DND-41 (cell line): ENCODE data around the gene HECTD4.

Experiments
- ATAC-seq: fragments of 200-7000 bp; cut with Tn5 transposase; 3 replicates; pipeline ENCODE4 v1.9.1; 2021; ENCODE audit warnings: low read depth; ENCODE audit not compliant: insufficient read depth
- DNase-seq: peaks from one replicate; pipeline ENCODE4 v3.0.0-alpha.2; 2020
- H2AFZ ChIP-seq: 2 replicates; pipeline ENCODE4 v1.6.0; 2012; ENCODE audit warnings: low read depth, low read length
- H3K27ac ChIP-seq: 2 replicates; pipeline ENCODE4 v1.5.1; 2012; ENCODE audit warnings: low read length, inconsistent platforms
- H3K27me3 ChIP-seq: fragments of 200-600 bp; sonication (generic); 2 replicates; pipeline ENCODE4 v1.6.0; 2012; ENCODE audit warnings: low read length, mild to moderate bottlenecking, inconsistent platforms; ENCODE audit not compliant: insufficient read depth, poor library complexity
- H3K36me3 ChIP-seq: 2 replicates; pipeline ENCODE4 v1.5.1; 2012; ENCODE audit warnings: low read length, inconsistent platforms; ENCODE audit not compliant: insufficient read depth
- H3K4me1 ChIP-seq: 2 replicates; pipeline ENCODE4 v1.5.1; 2012; ENCODE audit warnings: mild to moderate bottlenecking, low read length; ENCODE audit not compliant: insufficient read depth
- H3K4me2 ChIP-seq: 2 replicates; pipeline ENCODE4 v1.6.0; 2012; ENCODE audit warnings: mild to moderate bottlenecking, moderate library complexity, low read length, inconsistent platforms; ENCODE audit not compliant: insufficient read depth
- H3K4me3 ChIP-seq, 2 experiments: fragments of 200-600 bp in 1 of 2; shearing (Covaris generic) in 1 of 2; 2 replicates each; pipeline ENCODE4 v1.5.1; 2012 to 2016; ENCODE audit warnings: inconsistent platforms in 2 of 2, low read length in 2 of 2, mild to moderate bottlenecking in 2 of 2, low read depth in 1 of 2, moderate library complexity in 1 of 2
- H3K79me2 ChIP-seq: 2 replicates; pipeline ENCODE4 v1.6.0; 2012; ENCODE audit warnings: low read length, inconsistent platforms; ENCODE audit not compliant: insufficient read depth
- H3K9ac ChIP-seq: 2 replicates; pipeline ENCODE4 v1.6.0; 2012; ENCODE audit warnings: low read depth, mild to moderate bottlenecking, inconsistent platforms, low read length, moderate library complexity
- H3K9me3 ChIP-seq: 2 replicates; pipeline ENCODE4 v1.5.1; 2012; ENCODE audit warnings: low read length, moderate library complexity, mild to moderate bottlenecking, inconsistent platforms; ENCODE audit not compliant: insufficient read depth, severe bottlenecking
- H4K20me1 ChIP-seq: 2 replicates; pipeline ENCODE4 v1.6.0; 2012; ENCODE audit warnings: low read length; ENCODE audit not compliant: insufficient read depth
- CTCF ChIP-seq: IDR thresholded peaks from 2 replicates; pipeline ENCODE4 v1.5.1; 2012; ENCODE audit warnings: borderline replicate concordance, low read length, moderate library complexity, mild to moderate bottlenecking; ENCODE audit not compliant: poor library complexity, severe bottlenecking; ENCODE audit errors: extremely low read depth
- EZH2 ChIP-seq: IDR thresholded peaks from 3 replicates; pipeline ENCODE4 v1.6.1; 2012; ENCODE audit warnings: borderline replicate concordance, low read depth, mild to moderate bottlenecking, moderate library complexity, low read length, inconsistent platforms; ENCODE audit not compliant: severe bottlenecking

The HECTD4 gene

GRCh38 chr12:112243255-112244110, 138.7 kb downstream of the HECTD4 start:
- H3K9me3 ChIP-seq = no peaks in the 10 kb centered on the region
- no peaks in the 10 kb centered on the region for H3K79me2 ChIP-seq
- TF ChIP-seq CTCF (no peak), EZH2 (no peak)
- no peaks in the 10 kb centered on the region for H3K27me3 ChIP-seq
- no peak overlapping the region for H3K27ac ChIP-seq
- no peak for DNase-seq
- no peak overlapping the region for H3K4me3 ChIP-seq
- H4K20me1 ChIP-seq = no peaks in the 10 kb centered on the region
- no peak overlapping the region for H3K4me2 ChIP-seq
- peaks cover 53% of the 10 kb centered on the region for H3K36me3 ChIP-seq
- no peak for ATAC-seq
- H2AFZ ChIP-seq = no peak overlapping the region
- H3K4me1 ChIP-seq = no peaks in the 10 kb centered on the region
- H3K9ac ChIP-seq = no peak overlapping the region

DNA sequence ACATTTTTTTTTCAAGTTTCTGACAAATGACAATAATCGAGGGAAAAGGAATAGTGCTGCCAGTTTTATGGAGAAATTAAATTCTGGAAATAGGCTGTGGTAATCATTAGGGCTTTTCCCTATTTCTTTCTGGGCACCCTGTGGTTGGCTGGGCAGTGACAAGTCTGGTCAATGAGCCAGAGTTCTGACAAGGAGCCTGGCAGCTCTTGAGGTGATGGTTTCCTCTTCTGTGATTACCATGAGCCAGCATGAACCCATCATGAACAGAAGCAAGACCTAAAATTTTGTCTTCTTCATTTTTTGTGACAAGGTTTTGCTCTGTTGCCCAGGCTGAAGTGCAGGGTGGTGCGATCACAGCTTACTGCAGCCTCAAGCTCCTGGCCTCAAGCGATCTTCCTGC, 141.1 kb downstream of the HECTD4 start:
- Histone ChIP-seq H3K9ac (no peak overlapping the region), H3K27me3 (no peaks in the 10 kb centered on the region), H3K4me3 (no peak overlapping the region), H3K79me2 (no peaks in the 10 kb centered on the region), H3K4me1 (no peaks in the 10 kb centered on the region), H2AFZ (no peak overlapping the region), H3K27ac (no peak overlapping the region), H4K20me1 (no peaks in the 10 kb centered on the region), H3K4me2 (no peak overlapping the region), H3K9me3 (no peaks in the 10 kb centered on the region), H3K36me3 (peaks cover 63% of the 10 kb centered on the region)
- TF ChIP-seq CTCF (no peak), EZH2 (no peak)
- no peak for ATAC-seq
- DNase-seq = no peak

DNA sequence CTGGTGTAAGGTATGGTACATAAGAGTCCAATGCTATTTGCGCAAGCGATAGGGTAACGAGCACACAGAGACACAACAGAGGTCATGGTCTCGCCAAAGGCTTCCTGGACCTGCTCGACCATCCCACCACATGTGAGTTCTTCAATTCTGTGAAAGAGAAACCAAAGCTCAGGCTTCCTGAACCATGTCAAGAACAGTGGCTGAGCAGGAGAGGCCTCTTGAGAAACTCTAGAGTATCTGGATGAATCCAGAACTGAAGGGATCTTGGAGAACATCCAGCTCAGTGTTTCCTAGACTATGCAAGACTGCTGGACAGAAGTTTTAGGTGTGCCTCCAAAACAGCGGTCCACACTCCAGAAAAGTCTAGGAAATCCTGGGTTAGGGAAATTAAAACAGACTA, 142.3 kb downstream of the HECTD4 start:
- DNase-seq = no peak
- Histone ChIP-seq H3K36me3 (peaks cover 68% of the 10 kb centered on the region), H3K4me3 (no peak overlapping the region), H3K27ac (no peak overlapping the region), H3K4me1 (no peaks in the 10 kb centered on the region), H3K79me2 (no peaks in the 10 kb centered on the region), H4K20me1 (no peaks in the 10 kb centered on the region), H3K9me3 (no peaks in the 10 kb centered on the region), H3K27me3 (no peaks in the 10 kb centered on the region), H3K4me2 (no peak overlapping the region), H3K9ac (no peak overlapping the region), H2AFZ (no peak overlapping the region)
- ATAC-seq = no peak
- TF ChIP-seq EZH2 = no peak
- no peak for TF ChIP-seq CTCF
